NCI-H187 (cell line): ENCODE data around the gene UNC13C.

ENCODE experiments used
- DNase-seq, 2 experiments: peaks; one replicate each; lab custom pipeline; 2025; lab: John Stamatoyannopoulos, UW

Gene UNC13C

DNA sequence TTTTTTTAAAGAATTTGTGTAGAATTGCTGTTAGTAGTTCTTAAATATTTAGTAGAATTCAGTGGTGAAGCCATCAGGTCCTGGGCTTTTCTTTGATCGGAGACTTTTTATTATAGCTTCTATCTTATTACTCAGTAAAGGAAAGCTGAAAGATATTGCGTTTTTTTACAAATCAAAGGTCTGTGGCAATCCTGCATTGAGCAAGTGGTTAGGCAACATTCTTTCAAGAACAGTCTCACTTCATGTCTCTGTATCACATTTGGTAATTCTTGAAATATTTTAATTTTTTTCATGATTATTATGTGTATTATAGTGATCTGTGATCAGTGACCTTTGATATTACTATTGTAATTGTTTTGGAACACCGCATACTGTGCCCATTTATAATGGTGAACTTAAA lies 140.8 kb downstream of the UNC13C start:
- no peak for DNase-seq

GRCh38 chr15:54120949-54121463 lies 142.8 kb downstream of the UNC13C start:
- DNase-seq = no peak

GRCh38 chr15:54127574-54127973 lies 149.3 kb downstream of the UNC13C start:
- DNase-seq = no peak

- no peak for DNase-seq
Observed at GRCh38 chr15:54131410-54131809, 153.2 kb downstream of the UNC13C start.

DNA sequence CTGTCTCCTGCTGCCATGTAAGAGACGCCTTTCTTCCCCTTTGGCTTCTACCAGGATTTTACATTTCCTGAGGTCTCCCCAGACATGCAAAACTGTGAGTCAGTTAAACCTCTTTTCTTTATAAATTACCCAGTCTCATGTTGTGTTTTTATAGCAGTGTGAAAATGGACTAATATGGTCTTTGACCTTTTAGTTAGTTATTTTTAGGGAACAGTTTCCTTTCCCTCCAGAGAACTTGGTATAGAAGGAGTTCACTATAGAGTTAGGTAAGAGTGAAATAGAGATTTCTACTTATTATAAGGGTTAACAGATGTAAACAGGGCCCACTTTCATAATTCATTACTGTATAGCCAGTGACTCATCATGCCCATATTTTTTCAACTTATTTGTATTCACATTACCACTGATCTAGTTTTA lies 170.9 kb downstream of the UNC13C start:
- DNase-seq = no peak

GRCh38 chr15:54150255-54150654 lies 172.0 kb downstream of the UNC13C start:
- no peak for DNase-seq

DNA sequence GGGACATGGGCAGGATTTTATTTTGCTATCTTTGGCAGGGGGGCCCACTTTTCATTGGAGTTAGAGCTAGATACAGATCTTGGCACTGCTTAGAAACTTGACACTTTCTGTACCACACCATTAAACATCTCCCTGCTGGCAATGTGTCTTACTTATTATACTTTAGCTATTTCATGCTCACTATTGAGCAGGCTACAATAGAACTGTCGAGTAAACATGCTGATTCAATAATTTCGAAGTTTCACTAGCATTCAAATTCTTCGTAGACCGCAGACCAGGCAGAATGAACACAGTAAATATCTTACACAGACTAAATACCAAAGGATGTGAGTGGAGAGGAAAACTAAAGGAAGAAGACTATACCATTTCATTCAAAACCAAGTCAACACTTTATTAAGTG lies 180.8 kb downstream of the UNC13C start:
- no peak for DNase-seq

GRCh38 chr15:54187325-54187724 lies 209.1 kb downstream of the UNC13C start:
- no peak for DNase-seq

DNA sequence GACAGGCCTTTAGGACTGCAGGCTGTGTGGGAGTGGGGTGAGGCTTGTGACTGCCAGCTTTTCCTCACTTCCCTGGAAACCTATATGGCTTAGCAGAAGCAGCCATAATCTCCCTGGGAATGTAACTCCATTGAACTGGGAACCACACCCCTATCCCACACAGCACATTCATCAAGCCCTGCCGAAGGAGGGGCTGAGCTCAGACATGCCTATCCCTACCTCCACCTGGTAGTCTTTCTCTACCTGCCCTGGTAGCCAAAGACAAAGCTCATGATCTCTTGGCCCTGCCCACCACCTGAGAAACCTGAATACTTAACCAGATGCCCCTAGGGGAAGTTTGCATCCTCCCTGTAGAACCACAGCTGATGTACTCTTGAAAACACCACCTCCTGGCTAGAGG lies 219.8 kb downstream of the UNC13C start:
- no peak for DNase-seq

DNA sequence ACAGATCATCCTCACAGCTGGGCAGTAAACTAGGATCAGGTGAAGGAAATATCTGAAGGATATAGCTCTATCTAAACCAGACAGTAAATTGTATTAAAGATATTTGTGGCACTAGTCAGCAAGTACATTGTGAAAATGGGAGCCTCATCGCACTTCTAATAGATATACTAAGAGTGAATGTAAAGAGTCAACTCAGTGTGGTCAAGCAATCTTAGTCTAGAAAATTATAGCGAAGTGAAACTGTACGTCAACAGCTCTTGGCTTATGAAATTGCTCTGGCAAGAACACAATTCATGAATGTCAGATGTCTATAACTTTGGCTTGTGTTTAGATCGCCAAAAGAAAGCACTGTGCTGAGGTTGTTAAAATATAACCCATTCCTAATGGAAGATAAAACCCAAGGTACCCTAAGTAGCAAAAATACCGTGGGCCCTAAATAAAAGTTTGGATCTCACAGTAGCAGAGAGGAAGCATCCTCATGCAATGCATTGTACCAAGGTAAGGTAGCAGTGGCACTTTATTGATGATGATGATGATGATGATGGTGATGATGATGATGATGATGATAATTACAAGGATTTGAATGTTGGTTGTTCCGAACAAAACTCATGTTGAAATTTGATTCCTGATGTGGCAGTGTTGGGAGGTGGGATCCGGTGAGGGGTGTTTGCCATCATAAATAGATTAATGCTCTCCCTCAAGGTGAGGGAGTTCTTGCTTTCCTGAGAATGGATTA lies 228.5 kb downstream of the UNC13C start:
- DNase-seq = no peak

DNA sequence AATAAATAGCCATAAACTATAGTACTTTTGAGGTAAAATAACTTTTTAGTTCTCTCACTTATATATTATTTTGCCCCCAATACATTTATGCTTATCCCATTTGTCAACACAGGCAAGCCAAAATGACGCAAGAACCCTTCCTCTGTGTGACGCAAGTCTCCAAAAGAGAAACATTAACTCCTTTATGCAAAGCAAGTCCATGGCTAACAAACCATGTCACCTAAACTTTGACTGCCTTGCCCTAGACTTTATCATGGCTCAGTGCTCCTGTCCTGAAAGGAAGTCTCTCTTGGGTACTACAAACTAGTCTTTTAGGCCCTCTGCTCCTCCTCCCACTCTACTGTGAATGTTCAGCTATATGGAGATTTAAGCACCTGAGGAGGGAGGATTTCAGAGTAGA lies 230.5 kb downstream of the UNC13C start:
- DNase-seq = no peak

DNA sequence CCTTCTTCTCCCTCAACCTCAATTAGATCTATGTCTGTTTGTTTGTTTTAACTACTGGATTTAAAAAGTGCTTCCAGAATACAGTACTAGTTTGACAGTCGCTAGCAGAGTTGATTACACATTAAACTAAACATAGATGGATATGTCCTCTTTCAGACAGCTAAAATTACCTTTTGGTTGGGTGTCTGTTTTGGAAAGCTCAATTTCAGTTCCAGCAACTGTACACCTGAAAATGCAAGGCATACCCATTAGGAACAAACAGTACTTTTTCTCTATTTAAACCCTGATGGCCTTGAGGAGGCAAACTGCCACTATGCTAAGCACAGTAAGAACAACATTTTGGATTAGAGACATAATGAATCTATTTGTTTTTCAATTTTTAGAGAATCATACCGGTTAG lies 234.4 kb downstream of the UNC13C start:
- DNase-seq = no peak

- no peak for DNase-seq
Observed at GRCh38 chr15:54226455-54226854, 248.2 kb downstream of the UNC13C start.

GRCh38 chr15:54227569-54227968 lies 249.3 kb downstream of the UNC13C start:
- no peak for DNase-seq

GRCh38 chr15:54250326-54250725 lies 272.1 kb downstream of the UNC13C start:
- DNase-seq = no peak

DNA sequence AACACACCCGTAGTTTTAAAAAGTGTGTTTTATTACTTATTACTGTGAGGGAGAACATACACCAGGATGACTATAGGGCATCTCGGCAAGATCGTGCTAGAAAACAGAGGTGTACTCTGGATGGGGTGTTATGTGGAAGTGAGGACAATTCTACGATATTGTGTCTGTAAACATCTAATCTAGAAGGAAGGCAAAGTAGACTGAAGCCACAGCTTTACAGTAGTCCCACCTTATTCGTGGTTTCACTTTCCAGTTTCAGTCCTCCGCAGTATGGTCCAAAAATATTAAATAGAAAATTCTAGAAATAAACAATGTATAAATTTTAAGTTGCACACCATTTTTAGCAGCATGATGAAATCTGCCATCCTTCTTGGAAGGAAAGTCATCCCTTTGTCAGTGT lies 277.9 kb downstream of the UNC13C start:
- DNase-seq = no peak

- no peak for DNase-seq
Observed at GRCh38 chr15:54273928-54274327, 295.7 kb downstream of the UNC13C start.

DNA sequence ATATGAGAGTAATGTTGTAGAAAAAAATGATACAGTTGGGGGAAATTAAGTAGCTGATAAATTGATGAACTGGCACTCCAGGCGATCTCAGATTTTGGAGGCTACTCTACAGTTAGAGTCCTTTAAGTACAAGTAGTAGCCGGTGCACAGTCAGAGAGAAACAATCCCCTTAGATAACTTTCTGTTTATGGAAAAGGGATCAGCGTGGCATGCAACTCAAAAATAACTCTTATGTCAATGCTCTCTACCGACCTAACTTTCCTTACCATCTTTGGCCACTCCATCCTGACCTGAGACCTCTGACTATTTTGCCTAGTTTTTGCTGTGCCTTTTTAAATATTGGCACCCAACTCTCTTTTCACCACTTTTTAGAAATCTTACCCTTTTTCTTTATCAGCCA lies 299.6 kb downstream of the UNC13C start:
- DNase-seq = no peak

DNA sequence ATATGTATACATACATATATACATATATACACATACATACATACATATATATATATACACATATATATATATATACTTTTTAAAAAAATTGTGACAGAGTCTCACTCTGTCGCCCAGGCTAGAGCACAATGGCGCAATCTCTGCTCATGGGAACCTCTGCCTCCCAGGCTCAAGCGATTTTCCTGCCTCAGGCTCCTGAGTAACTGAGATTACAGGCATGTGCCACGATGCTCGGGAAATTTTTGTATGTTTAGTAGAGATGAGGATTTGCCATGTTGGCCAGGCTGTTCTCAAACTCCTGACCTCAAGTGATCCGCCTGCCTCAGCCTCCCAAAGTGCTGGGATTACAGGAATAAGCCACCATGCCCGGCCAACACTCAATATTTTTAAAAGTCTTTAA lies 302.5 kb downstream of the UNC13C start:
- DNase-seq = no peak

- no peak for DNase-seq
Observed at GRCh38 chr15:54282228-54282836, 304.1 kb downstream of the UNC13C start.

DNA sequence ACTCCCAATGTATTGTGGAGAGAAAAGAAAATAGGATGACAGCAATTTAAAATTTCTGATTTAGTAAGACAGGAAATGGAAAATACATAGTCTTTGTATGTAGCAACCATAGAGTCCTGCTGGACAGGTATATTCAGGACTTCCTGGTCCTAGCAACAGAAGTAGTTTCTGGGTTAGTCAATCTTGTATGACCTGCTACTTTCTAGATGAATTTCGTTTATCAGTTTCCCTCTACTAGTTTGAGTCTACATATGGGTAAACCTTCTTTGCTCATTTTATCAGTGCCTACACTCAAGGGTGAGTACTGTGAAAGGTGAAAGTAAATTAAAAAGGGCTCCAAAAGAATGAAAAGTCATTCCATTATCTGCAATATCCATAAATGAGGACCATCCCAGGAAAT lies 309.8 kb downstream of the UNC13C start:
- DNase-seq = no peak

DNA sequence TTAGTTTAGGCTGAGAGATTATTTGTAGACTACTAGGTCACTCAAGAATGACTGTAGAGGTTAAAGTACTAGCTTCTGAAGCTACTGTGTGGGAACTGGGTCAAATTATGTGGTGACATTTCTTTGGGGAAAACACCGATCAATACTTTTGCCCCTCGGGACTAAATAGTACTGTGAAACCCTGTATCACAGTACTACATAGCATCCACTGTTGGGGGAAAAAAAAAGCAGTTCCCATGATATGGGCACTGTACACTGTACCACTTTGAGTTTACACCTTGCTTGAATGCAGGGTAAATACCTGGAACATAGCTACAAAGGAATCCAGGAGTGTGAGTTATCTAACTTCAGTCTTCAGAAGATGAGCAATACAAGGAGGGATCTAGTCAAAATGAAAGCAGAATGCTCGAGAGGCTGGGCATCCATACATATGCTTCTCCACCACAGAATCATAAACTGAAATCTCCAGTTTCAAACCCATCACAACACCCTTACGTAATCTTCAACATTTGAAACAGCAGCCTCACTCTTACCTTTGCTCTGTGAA lies 311.4 kb downstream of the UNC13C start:
- no peak for DNase-seq

GRCh38 chr15:54298396-54298795 lies 320.2 kb downstream of the UNC13C start:
- DNase-seq = no peak
